Measurements from ENCODE around the gene KCNIP4.

The KCNIP4 gene

DNA sequence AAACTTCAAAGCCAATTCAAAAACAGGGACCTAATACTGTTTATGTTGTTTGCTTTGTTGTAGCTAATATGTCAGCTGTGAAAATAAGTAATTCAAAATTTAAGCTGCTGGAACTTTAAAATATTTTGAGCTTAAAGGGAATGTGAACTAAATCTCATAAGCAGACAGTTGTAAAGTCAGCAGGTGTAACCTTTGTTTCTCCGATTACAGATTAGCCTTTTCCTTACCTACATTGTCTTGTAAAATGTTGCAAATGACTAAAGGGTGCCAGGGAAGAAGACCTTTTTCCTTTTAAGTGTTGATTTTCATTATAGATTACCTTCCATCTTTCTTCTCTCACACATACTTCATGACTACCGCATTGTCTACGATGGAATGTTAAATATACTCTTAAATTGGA lies 405.1 kb downstream of the KCNIP4 start:
- DNase-seq (ENCODE audit: low spot score): no peak
- in situ Hi-C loops (cut with MboI; ENCODE audit: low sequenced_read_pairs, unreplicated experiment): no loop called here
- TF ChIP-seq, protein P1, sequence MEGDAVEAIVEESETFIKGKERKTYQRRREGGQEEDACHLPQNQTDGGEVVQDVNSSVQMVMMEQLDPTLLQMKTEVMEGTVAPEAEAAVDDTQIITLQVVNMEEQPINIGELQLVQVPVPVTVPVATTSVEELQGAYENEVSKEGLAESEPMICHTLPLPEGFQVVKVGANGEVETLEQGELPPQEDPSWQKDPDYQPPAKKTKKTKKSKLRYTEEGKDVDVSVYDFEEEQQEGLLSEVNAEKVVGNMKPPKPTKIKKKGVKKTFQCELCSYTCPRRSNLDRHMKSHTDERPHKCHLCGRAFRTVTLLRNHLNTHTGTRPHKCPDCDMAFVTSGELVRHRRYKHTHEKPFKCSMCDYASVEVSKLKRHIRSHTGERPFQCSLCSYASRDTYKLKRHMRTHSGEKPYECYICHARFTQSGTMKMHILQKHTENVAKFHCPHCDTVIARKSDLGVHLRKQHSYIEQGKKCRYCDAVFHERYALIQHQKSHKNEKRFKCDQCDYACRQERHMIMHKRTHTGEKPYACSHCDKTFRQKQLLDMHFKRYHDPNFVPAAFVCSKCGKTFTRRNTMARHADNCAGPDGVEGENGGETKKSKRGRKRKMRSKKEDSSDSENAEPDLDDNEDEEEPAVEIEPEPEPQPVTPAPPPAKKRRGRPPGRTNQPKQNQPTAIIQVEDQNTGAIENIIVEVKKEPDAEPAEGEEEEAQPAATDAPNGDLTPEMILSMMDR (IDR thresholded peaks at IDR 0.05; ENCODE audit: borderline replicate concordance, control extremely low read depth, extremely low read depth, insufficient read depth, missing control alignments): no peak

DNA sequence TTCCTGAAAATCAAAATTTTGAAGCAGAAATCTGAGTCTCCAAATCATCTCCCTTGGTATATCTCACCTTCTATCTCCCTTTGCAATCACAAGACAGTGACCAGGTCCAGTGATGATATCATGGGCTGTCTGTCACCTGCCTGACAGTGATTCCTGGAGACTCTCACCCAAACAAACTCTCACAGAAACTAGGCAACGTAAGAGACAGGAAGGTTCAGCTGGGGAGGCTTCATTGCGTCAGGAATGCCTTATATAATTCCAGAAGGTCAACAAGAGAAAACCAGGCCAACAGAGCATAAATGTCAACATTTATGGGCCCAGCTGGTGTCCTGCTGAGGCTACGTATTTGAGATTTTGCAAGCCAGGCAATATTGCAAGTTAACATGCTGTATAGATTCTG lies 412.7 kb downstream of the KCNIP4 start:
- no peak for DNase-seq (ENCODE audit: low spot score)
- TF ChIP-seq, protein P1 (IDR thresholded peaks at IDR 0.05; ENCODE audit: borderline replicate concordance, control extremely low read depth, extremely low read depth, insufficient read depth, missing control alignments): no peak
- in situ Hi-C loops (cut with MboI; ENCODE audit: low sequenced_read_pairs, unreplicated experiment): no loop called here

DNA sequence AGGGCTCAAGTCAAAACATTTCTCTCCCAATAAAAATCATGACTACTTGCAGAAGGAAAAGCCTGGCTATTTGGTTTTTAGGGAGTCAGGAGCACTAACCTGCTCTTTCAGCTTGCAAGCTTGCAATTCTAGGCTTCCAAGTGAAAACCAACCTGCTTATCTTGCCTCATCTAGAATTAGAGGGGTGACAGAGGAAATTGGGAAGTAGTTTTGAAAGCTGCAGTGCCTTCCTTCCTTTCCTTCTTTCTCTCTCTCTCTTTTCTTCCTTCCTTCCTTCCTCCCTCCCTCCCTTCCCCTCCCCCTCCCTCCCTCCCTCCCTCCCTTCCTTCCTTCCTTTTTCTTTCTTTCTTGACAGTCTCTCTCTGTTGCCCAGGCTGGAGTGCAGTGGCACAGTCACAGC lies 417.5 kb downstream of the KCNIP4 start:
- in situ Hi-C loops (cut with MboI; ENCODE audit: low sequenced_read_pairs, unreplicated experiment): no loop called here
- TF ChIP-seq, protein P1 (IDR thresholded peaks at IDR 0.05; ENCODE audit: borderline replicate concordance, control extremely low read depth, extremely low read depth, insufficient read depth, missing control alignments): no peak
- no peak for DNase-seq (ENCODE audit: low spot score)

DNA sequence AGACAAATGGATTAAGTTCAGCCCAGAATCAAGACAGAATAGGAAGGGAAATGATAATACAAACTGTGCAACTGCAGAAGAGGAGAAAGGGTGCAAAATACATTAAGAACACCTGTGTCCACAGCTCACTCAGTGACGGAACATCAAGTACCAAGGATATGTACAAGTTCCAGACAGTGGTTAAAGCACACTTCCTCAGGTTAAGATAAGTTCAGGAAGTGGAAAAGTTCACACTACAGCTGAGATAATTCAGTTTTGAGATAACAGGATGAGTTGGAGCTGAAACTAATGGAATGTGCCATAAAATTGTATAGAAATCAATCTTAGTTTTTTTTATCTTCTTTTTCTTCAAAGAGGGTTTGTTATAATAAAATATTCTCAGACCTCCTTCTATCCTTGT lies 419.4 kb downstream of the KCNIP4 start:
- in situ Hi-C loops (cut with MboI; ENCODE audit: low sequenced_read_pairs, unreplicated experiment): no loop called here
- DNase-seq (ENCODE audit: low spot score): no peak
- TF ChIP-seq, protein P1 (IDR thresholded peaks at IDR 0.05; ENCODE audit: borderline replicate concordance, control extremely low read depth, extremely low read depth, insufficient read depth, missing control alignments): no peak

DNA sequence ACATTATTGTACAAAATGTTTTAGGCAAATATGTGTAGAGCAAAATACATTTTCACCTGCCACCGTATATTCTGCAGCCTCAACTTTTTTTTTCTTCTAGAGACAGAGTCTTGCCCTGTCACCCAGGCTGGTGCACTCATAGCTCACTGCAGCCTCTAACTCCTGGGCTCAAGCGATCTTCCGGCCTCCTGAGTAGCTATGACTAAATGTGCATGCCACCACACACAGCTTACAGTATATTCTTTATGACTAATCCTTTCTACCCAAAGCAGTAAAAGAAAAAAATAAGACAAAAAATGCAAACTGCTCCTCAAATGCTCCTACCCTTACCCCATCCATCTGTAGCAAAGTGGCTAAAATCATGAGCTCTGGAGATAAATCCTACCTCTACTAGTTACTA lies 426.3 kb downstream of the KCNIP4 start:
- DNase-seq (ENCODE audit: low spot score): no peak
- in situ Hi-C loops (cut with MboI; ENCODE audit: low sequenced_read_pairs, unreplicated experiment): no loop called here
- TF ChIP-seq, protein P1 (IDR thresholded peaks at IDR 0.05; ENCODE audit: borderline replicate concordance, control extremely low read depth, extremely low read depth, insufficient read depth, missing control alignments): no peak

DNA sequence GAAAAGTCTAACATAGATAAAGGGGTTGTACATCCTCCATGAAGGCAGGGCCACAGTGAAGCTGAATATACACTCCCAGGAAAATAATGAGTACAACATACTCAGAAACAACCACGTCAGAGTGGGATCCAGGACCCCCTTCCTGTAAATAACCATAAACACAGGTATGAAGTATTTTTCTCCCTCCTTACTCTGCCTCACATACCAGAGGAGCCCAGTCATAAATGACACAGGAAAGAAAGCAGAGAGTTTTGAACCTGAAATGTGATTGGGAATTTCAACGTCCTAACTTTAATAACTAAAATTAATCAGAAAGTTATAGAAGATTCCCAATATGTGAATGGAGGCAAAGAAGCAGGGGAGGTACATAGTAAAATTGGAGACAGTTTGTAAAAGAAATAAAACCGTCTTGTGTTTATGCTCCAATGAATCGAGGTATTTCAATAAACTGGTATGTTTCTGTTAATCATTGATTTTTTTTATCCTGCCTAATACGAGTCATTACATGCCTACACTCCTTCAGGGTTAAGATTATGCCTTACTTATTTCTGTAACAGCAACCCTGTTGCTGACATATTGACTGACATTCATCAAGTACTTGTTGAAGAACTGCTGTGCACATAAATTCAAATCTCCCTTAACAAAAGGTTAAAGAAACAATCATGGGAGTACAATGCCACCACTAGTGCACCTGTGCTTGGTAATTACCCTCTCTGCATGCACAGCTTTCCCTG lies 431.3 kb downstream of the KCNIP4 start:
- no peak for DNase-seq (ENCODE audit: low spot score)
- TF ChIP-seq, protein P1 (IDR thresholded peaks at IDR 0.05; ENCODE audit: borderline replicate concordance, control extremely low read depth, extremely low read depth, insufficient read depth, missing control alignments): no peak
- in situ Hi-C loops (cut with MboI; ENCODE audit: low sequenced_read_pairs, unreplicated experiment): loop anchor here (10.0 kb wide), 1 partner anchor 248 kb away; no protein-coding TSS in a partner anchor
